Measurements from ENCODE around the gene MAFB. TPM values are rescaled to one million over a fixed set of nuclear protein-coding genes. Genes with fewer than 3 reads are reported as not detected.
A peak's percentile ranks its signal among the peaks of the same experiment; 100 is the strongest.

The MAFB gene
- total RNA-seq, 4 donors from 2014 or later, result 25.7 to 89.4 (median 69.2) TPM

DNA sequence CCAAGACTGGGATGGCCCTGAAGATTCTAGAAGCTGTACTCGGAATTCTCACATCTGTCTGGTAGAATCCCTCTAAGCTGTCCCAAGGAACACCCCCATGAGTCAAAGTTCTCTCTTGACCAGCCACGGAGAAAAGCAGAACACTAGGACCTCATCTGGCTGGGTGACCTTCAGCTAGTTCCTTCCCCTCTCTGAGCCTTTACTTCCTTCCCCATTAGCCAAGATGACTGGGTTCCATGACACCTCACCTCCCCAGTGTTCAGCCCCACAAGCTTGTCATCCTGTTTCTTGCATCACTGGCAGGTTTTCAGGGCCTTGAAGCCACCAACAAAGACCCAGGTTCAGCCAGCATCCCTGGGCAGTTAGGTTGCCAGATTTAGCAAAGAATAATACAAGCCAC lies 47.8 kb downstream of the MAFB start:
- H3K4me1 ChIP-seq, result peaks cover 6% of the 10 kb centered on the region
- peak; percentile 12 to 14 for DNase-seq (ENCODE audit: low spot score in 2 of 2)
- H3K27ac ChIP-seq, result no peak overlapping the region
- TF ChIP-seq POLR2A (IDR thresholded peaks at IDR 0.05) (no peak), EP300 (IDR thresholded peaks at IDR 0.05) (no peak), CTCF (IDR thresholded peaks at IDR 0.05) (no peak), POLR2AphosphoS5 (IDR thresholded peaks at IDR 0.05) (no peak)
- H3K4me3 ChIP-seq, result no peak overlapping the region
- WGBS, result 79% methylated on average over 2 of the region's 2 CpGs
- no peaks in the 10 kb centered on the region for H3K27me3 ChIP-seq
- H3K9me3 ChIP-seq, result no peaks in the 10 kb centered on the region
- no peaks in the 10 kb centered on the region for H3K36me3 ChIP-seq

DNA sequence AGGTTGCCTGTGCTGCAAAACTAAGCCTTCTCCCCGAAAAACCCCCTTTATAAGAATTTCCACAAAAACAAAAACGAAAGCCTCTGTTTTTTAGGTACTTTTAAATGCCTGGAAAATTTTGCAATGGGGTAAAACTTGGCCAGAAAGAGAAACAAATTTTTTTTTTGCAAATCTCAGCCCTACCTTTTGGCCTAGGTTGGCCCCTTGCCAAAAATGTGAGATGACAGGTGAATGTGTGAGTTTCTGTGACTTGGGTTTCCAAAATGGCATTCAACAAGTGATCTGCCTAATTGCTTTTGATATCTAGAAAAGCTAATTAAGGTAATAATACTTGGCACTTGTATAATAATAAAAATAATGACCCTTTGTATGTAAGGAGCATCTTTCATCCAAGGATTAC lies 48.4 kb downstream of the MAFB start:
- 93% methylated on average over 2 of the region's 2 CpGs for WGBS
- no peaks in the 10 kb centered on the region for H3K9me3 ChIP-seq
- no peak overlapping the region for H3K27ac ChIP-seq
- no peaks in the 10 kb centered on the region for H3K27me3 ChIP-seq
- DNase-seq (ENCODE audit: low spot score in 2 of 2), result peak; percentile 2 to 20
- H3K4me1 ChIP-seq, result peaks cover 6% of the 10 kb centered on the region
- H3K4me3 ChIP-seq, result no peak overlapping the region
- TF ChIP-seq POLR2AphosphoS5 (IDR thresholded peaks at IDR 0.05) (no peak), POLR2A (IDR thresholded peaks at IDR 0.05) (no peak), EP300 (IDR thresholded peaks at IDR 0.05) (no peak), CTCF (IDR thresholded peaks at IDR 0.05) (no peak)
- no peaks in the 10 kb centered on the region for H3K36me3 ChIP-seq

DNA sequence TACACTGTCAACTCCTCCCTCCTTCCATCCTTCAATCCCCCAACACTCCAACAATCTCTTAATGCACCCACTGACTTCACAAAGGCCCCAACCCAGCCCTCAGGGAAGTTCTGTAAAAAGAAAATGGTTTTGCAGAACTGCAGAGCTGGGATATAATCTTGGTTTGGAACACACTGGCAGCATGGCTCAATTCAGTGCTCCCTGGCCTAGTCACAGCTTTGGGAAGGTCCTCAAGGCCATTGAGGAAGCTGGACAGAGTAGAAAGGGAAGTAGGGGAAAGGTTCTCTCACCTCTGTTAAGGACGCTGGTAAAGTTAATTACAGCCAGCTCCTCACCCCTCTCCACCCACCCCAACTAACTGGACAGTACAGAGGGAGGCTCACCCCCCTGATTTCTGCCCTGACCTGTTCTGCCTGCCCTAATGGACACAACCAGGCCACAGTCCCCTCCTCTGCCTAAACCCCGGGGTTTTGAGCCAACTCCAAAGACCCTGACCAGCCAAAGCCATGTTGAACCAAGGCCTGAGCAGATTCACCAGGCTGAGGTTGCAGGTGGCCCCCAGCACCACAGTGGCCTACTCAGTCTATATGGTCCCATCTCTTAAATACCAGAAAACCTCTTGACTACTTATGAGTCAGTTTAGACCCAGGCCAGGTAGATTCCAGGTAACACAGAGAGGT lies 49.2 kb downstream of the MAFB start:
- H3K9me3 ChIP-seq, result no peaks in the 10 kb centered on the region
- 71% methylated on average over 2 of the region's 2 CpGs for WGBS
- peak; percentile 43 to 45 for DNase-seq (ENCODE audit: low spot score in 2 of 2)
- H3K36me3 ChIP-seq, result no peaks in the 10 kb centered on the region
- H3K27ac ChIP-seq, result no peak overlapping the region
- no peak overlapping the region for H3K4me3 ChIP-seq
- H3K4me1 ChIP-seq, result peaks cover 6% of the 10 kb centered on the region
- H3K27me3 ChIP-seq, result no peaks in the 10 kb centered on the region
- TF ChIP-seq CTCF (IDR thresholded peaks at IDR 0.05) (no peak), POLR2A (IDR thresholded peaks at IDR 0.05) (no peak), EP300 (IDR thresholded peaks at IDR 0.05) (no peak), POLR2AphosphoS5 (IDR thresholded peaks at IDR 0.05) (no peak)

GRCh38 chr20:40639132-40639531 lies 49.9 kb downstream of the MAFB start:
- Histone ChIP-seq H3K36me3 (no peaks in the 10 kb centered on the region), H3K4me3 (no peak overlapping the region), H3K27me3 (no peaks in the 10 kb centered on the region), H3K4me1 (peaks cover 6% of the 10 kb centered on the region), H3K9me3 (no peaks in the 10 kb centered on the region), H3K27ac (no peak overlapping the region)
- no peak for DNase-seq (ENCODE audit: low spot score in 2 of 2)
- 86% methylated on average over 1 of the region's 1 CpG for WGBS
- no peak for TF ChIP-seq EP300 (IDR thresholded peaks at IDR 0.05)
- TF ChIP-seq POLR2A (IDR thresholded peaks at IDR 0.05), result no peak
- no peak for TF ChIP-seq CTCF (IDR thresholded peaks at IDR 0.05)
- no peak for TF ChIP-seq POLR2AphosphoS5 (IDR thresholded peaks at IDR 0.05)

DNA sequence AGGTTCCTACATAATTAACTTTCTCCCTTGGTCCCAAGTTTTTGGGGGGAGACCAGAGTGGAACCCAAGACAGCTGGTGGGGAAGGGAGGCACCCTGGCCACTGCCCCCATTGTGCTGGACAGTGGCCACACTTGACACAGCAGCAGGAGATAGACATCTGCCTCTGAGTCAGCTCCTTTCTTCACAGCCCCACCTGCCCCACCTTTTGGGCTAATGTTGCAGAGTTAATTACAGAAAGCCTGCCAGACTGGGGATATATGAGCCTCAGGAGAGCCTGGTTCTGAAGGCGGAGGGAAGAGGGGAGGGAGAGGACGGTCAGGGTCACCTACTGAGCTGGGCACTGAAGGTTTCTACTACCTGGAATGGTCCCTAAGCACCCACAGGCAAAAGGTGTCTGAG lies 50.6 kb downstream of the MAFB start:
- Histone ChIP-seq H3K4me3 (no peak overlapping the region), H3K9me3 (no peaks in the 10 kb centered on the region), H3K4me1 (peaks cover 6% of the 10 kb centered on the region), H3K27me3 (no peaks in the 10 kb centered on the region), H3K36me3 (no peaks in the 10 kb centered on the region), H3K27ac (no peak overlapping the region)
- TF ChIP-seq POLR2AphosphoS5 (IDR thresholded peaks at IDR 0.05), result no peak
- no peak for TF ChIP-seq CTCF (IDR thresholded peaks at IDR 0.05)
- TF ChIP-seq EP300 (IDR thresholded peaks at IDR 0.05), result no peak
- TF ChIP-seq POLR2A (IDR thresholded peaks at IDR 0.05), result no peak
- WGBS, result 87% methylated on average over 2 of the region's 2 CpGs
- DNase-seq (ENCODE audit: low spot score in 2 of 2), result peak; percentile 25 to 43
